ENCODE measurements around the gene FLNC.

Gene FLNC

GRCh38 chr7:128794020-128794419 is 36.2 kb upstream of the FLNC start:
- no peak for DNase-seq (ENCODE audit: extremely low read depth, low read depth)
- TF ChIP-seq CTCF (IDR thresholded peaks at IDR 0.05; ENCODE audit: low read depth, low read length) = no peak

GRCh38 chr7:128794436-128794835 is 35.8 kb upstream of the FLNC start:
- TF ChIP-seq CTCF (IDR thresholded peaks at IDR 0.05; ENCODE audit: low read depth, low read length) = no peak
- DNase-seq (ENCODE audit: extremely low read depth, low read depth) = no peak

- DNase-seq (ENCODE audit: extremely low read depth, low read depth) = no peak
- TF ChIP-seq CTCF (IDR thresholded peaks at IDR 0.05; ENCODE audit: low read depth, low read length) = no peak
These were observed 35.1 kb upstream of the FLNC start for GRCh38 chr7:128795129-128795528.

GRCh38 chr7:128796327-128796726 is 33.9 kb upstream of the FLNC start:
- TF ChIP-seq CTCF (IDR thresholded peaks at IDR 0.05; ENCODE audit: low read depth, low read length) = no peak
- peak; percentile 29 for DNase-seq (ENCODE audit: extremely low read depth, low read depth)

GRCh38 chr7:128799451-128799850 is 30.8 kb upstream of the FLNC start:
- no peak for TF ChIP-seq CTCF (IDR thresholded peaks at IDR 0.05; ENCODE audit: low read depth, low read length)
- no peak for DNase-seq (ENCODE audit: extremely low read depth, low read depth)

- no peak for DNase-seq (ENCODE audit: extremely low read depth, low read depth)
- no peak for TF ChIP-seq CTCF (IDR thresholded peaks at IDR 0.05; ENCODE audit: low read depth, low read length)
These were observed 29.6 kb upstream of the FLNC start for GRCh38 chr7:128800567-128800966.

GRCh38 chr7:128801003-128801402 is 29.2 kb upstream of the FLNC start:
- TF ChIP-seq CTCF (IDR thresholded peaks at IDR 0.05; ENCODE audit: low read depth, low read length) = no peak

More at GRCh38 chr7:128801003-128801402, 29.2 kb upstream of the FLNC start:
- DNase-seq (ENCODE audit: extremely low read depth, low read depth) = no peak
